SK-N-MC (cell line): ENCODE results near the gene LIX1.
A peak's percentile ranks its signal among the peaks of the same experiment; 100 is the strongest.

ENCODE experiments used
- DNase-seq: peaks from one replicate; pipeline ENCODE4 v3.0.0-alpha.2; 2011; ENCODE audit warnings: low read depth, low spot score
- H3K27ac ChIP-seq: fragments of 200-600 bp; sonication (generic); 2 replicates; pipeline ENCODE4 v1.5.1; 2016; ENCODE audit warnings: mixed run types
- H3K36me3 ChIP-seq: fragments of 200-600 bp; sonication (generic); 2 replicates; pipeline ENCODE4 v1.6.1; 2017; ENCODE audit warnings: antibody characterized with exemption, low read length, mixed read lengths; ENCODE audit not compliant: insufficient read depth
- H3K4me3 ChIP-seq: fragments of 200-600 bp; sonication (generic); 2 replicates; pipeline ENCODE4 v1.5.1; 2016
- H3K9ac ChIP-seq: fragments of 200-600 bp; sonication (generic); 2 replicates; pipeline ENCODE4 v1.8.0; 2017; ENCODE audit warnings: mixed run types, mixed read lengths; ENCODE audit not compliant: insufficient read length
- H3K9me3 ChIP-seq: fragments of 200-600 bp; sonication (generic); 2 replicates; pipeline ENCODE4 v1.6.1; 2017; ENCODE audit warnings: low read depth, mild to moderate bottlenecking, antibody characterized with exemption, low read length, moderate library complexity, mixed read lengths
- EZH2 ChIP-seq: fragments of 200-600 bp; sonication (generic); IDR thresholded peaks from one replicate; pipeline ENCODE4 v1.6.1; 2017; ENCODE audit warnings: antibody characterized with exemption
- FOXP2 ChIP-seq: optimal IDR thresholded peaks from 2 replicates; pipeline ENCODE3; 2011; ENCODE audit warnings: mild to moderate bottlenecking, moderate library complexity; ENCODE audit not compliant: insufficient read depth; ENCODE audit errors: extremely low read length, control extremely low read depth
- POLR2AphosphoS5 ChIP-seq: IDR thresholded peaks from 2 replicates; pipeline ENCODE4 v1.6.1; 2012; ENCODE audit warnings: mild to moderate bottlenecking, low read depth, low read length, borderline replicate concordance

The LIX1 gene

GRCh38 chr5:97119007-97119390 is 23.4 kb downstream of the LIX1 start:
- TF ChIP-seq FOXP2 (no peak), EZH2 (no peak), POLR2AphosphoS5 (no peak)
- no peaks in the 10 kb centered on the region for H3K36me3 ChIP-seq
- H3K27ac ChIP-seq, result no peak overlapping the region
- no peaks in the 10 kb centered on the region for H3K9me3 ChIP-seq
- no peak for DNase-seq
- no peak overlapping the region for H3K9ac ChIP-seq
- H3K4me3 ChIP-seq, result no peak overlapping the region

- no peak overlapping the region for H3K9ac ChIP-seq
- H3K4me3 ChIP-seq, result no peak overlapping the region
- DNase-seq, result no peak
- H3K27ac ChIP-seq, result no peak overlapping the region
- no peak for TF ChIP-seq POLR2AphosphoS5
- no peak for TF ChIP-seq EZH2
- H3K9me3 ChIP-seq, result no peaks in the 10 kb centered on the region
- H3K36me3 ChIP-seq, result no peaks in the 10 kb centered on the region
Measured at GRCh38 chr5:97118261-97119006, 24.0 kb downstream of the LIX1 start.

- no peak for TF ChIP-seq POLR2AphosphoS5
- TF ChIP-seq EZH2, result no peak
- TF ChIP-seq FOXP2, result no peak
- no peak for DNase-seq
- H3K9me3 ChIP-seq, result no peaks in the 10 kb centered on the region
- H3K4me3 ChIP-seq, result no peak overlapping the region
- no peak overlapping the region for H3K9ac ChIP-seq
- H3K36me3 ChIP-seq, result no peaks in the 10 kb centered on the region
- H3K27ac ChIP-seq, result no peak overlapping the region
Measured at GRCh38 chr5:97115932-97116331, 26.5 kb downstream of the LIX1 start.

- no peak overlapping the region for H3K9ac ChIP-seq
- no peak for TF ChIP-seq FOXP2
- no peak overlapping the region for H3K27ac ChIP-seq
- H3K4me3 ChIP-seq, result no peak overlapping the region
- H3K9me3 ChIP-seq, result no peaks in the 10 kb centered on the region
- no peaks in the 10 kb centered on the region for H3K36me3 ChIP-seq
- no peak for DNase-seq
Measured at GRCh38 chr5:97112230-97112629, 30.2 kb downstream of the LIX1 start.

- no peak overlapping the region for H3K27ac ChIP-seq
- no peak overlapping the region for H3K9ac ChIP-seq
- no peak for DNase-seq
Measured at GRCh38 chr5:97111616-97112015, 30.8 kb downstream of the LIX1 start.

GRCh38 chr5:97111004-97111403 is 31.4 kb downstream of the LIX1 start:
- Histone ChIP-seq H3K9ac (no peak overlapping the region), H3K36me3 (no peaks in the 10 kb centered on the region), H3K9me3 (no peaks in the 10 kb centered on the region), H3K27ac (no peak overlapping the region), H3K4me3 (no peak overlapping the region)
- no peak for TF ChIP-seq EZH2
- TF ChIP-seq FOXP2, result no peak
- TF ChIP-seq POLR2AphosphoS5, result no peak
- no peak for DNase-seq

More at GRCh38 chr5:97111616-97112015, 30.8 kb downstream of the LIX1 start:
- H3K4me3 ChIP-seq, result no peak overlapping the region
- TF ChIP-seq FOXP2, result no peak
- TF ChIP-seq POLR2AphosphoS5, result no peak
- TF ChIP-seq EZH2, result no peak
- no peaks in the 10 kb centered on the region for H3K9me3 ChIP-seq
- H3K36me3 ChIP-seq, result no peaks in the 10 kb centered on the region

GRCh38 chr5:97107318-97107717 is 35.1 kb downstream of the LIX1 start:
- TF ChIP-seq POLR2AphosphoS5, result no peak
- no peak for TF ChIP-seq FOXP2
- TF ChIP-seq EZH2, result no peak
- Histone ChIP-seq H3K9me3 (no peaks in the 10 kb centered on the region), H3K27ac (no peak overlapping the region), H3K9ac (no peak overlapping the region), H3K36me3 (no peaks in the 10 kb centered on the region), H3K4me3 (no peak overlapping the region)
- DNase-seq, result no peak

GRCh38 chr5:97106216-97106581 is 36.2 kb downstream of the LIX1 start:
- Histone ChIP-seq H3K36me3 (no peaks in the 10 kb centered on the region), H3K4me3 (no peak overlapping the region), H3K9ac (no peak overlapping the region), H3K27ac (no peak overlapping the region), H3K9me3 (no peaks in the 10 kb centered on the region)
- no peak for DNase-seq
- TF ChIP-seq POLR2AphosphoS5, result no peak
- no peak for TF ChIP-seq EZH2
- no peak for TF ChIP-seq FOXP2

GRCh38 chr5:97105501-97106215 is 36.8 kb downstream of the LIX1 start:
- Histone ChIP-seq H3K4me3 (peak overlapping the region; percentile 47; the same call in 1 of the 2 replicates), H3K9ac (no peak overlapping the region), H3K9me3 (no peaks in the 10 kb centered on the region), H3K27ac (no peak overlapping the region), H3K36me3 (no peaks in the 10 kb centered on the region)
- TF ChIP-seq FOXP2, result no peak
- TF ChIP-seq POLR2AphosphoS5, result no peak
- TF ChIP-seq EZH2, result no peak
- DNase-seq, result no peak
